ENCODE measurements around the gene OR5P2.
"Not testable (repeated sequence)": the region's sequence is repeated elsewhere in the genome, so short reads cannot be mapped to it uniquely, and the experiment has no call there.

The OR5P2 gene

GRCh38 chr11:7796842-7797241 is at the start of gene OR5P2:
OR5P2 (minus strand) TSS chr11:7796942; CDS start chr11:7796942, 0 bp downstream.
- no peak for DNase-seq

GRCh38 chr11:7846003-7846402 is 49.3 kb upstream of the OR5P2 start:
- DNase-seq: no peak

GRCh38 chr11:7844986-7845385 is 48.2 kb upstream of the OR5P2 start:
- DNase-seq: no peak

GRCh38 chr11:7844521-7844920 is 47.8 kb upstream of the OR5P2 start:
- no peak for DNase-seq

- no peak for DNase-seq
Observed at GRCh38 chr11:7840578-7840977, 43.8 kb upstream of the OR5P2 start.

- DNase-seq: no peak
Observed at GRCh38 chr11:7833527-7833926, 36.8 kb upstream of the OR5P2 start.

GRCh38 chr11:7830740-7831139 is 34.0 kb upstream of the OR5P2 start, which contains the start of gene OR5P3:
OR5P3 (minus strand) TSS chr11:7830840.
- no peak for DNase-seq

GRCh38 chr11:7826324-7826723 is 29.6 kb upstream of the OR5P2 start:
- no peak for DNase-seq

GRCh38 chr11:7820417-7820816 is 23.7 kb upstream of the OR5P2 start:
- DNase-seq: not testable (repeated sequence)

GRCh38 chr11:7814897-7815296 is 18.2 kb upstream of the OR5P2 start:
- DNase-seq: not testable (repeated sequence)

- not testable (repeated sequence) for DNase-seq
Observed at GRCh38 chr11:7810301-7810700, 13.6 kb upstream of the OR5P2 start.

- DNase-seq: no peak
Observed at GRCh38 chr11:7793233-7793632, 3.5 kb downstream of the OR5P2 start.

- no peak for DNase-seq
Observed at GRCh38 chr11:7787239-7787638, 9.5 kb downstream of the OR5P2 start.

- DNase-seq: no peak
Observed at GRCh38 chr11:7775689-7776088, 21.1 kb downstream of the OR5P2 start.

GRCh38 chr11:7764301-7764700 is 32.4 kb downstream of the OR5P2 start:
- not testable (repeated sequence) for DNase-seq

- DNase-seq: no peak
Observed at GRCh38 chr11:7759010-7759409, 37.7 kb downstream of the OR5P2 start.

- no peak for DNase-seq
Observed at GRCh38 chr11:7749456-7749855, 47.3 kb downstream of the OR5P2 start.

Data from activated CD4-positive, alpha-beta T cell treated with anti-CD3 and anti-CD28 coated beads, Interleukin-2, amount 50 U/mL, for 4 hours (primary cell).